Mesothelial cell of epicardium (in vitro differentiated cells): Measurements from ENCODE around the gene KRTDAP. TPM values are rescaled to one million over a fixed set of nuclear protein-coding genes. Genes with fewer than 3 reads are reported as not detected.

Source experiments
- DNase-seq, 2 experiments: peaks; one replicate each; pipeline ENCODE4 v3.0.0; 2021; ENCODE audit warnings: low spot score in 2 of 2; ENCODE audit not compliant: unreplicated experiment in 2 of 2
- H3K27ac Mint-ChIP-seq: 2 replicates; pipeline ENCODE4 v1.8.0; 2021; ENCODE audit warnings: mixed read lengths
- H3K27me3 Mint-ChIP-seq: 2 replicates; pipeline ENCODE4 v1.8.0; 2021; ENCODE audit warnings: low read depth, mixed read lengths
- H3K36me3 Mint-ChIP-seq: 2 replicates; pipeline ENCODE4 v1.8.0; 2021; ENCODE audit warnings: mixed read lengths
- H3K4me1 Mint-ChIP-seq: 2 replicates; pipeline ENCODE4 v1.8.0; 2021; ENCODE audit warnings: mixed read lengths
- H3K4me3 Mint-ChIP-seq: 2 replicates; pipeline ENCODE4 v1.8.0; 2021; ENCODE audit warnings: mild to moderate bottlenecking, moderate library complexity, mixed read lengths
- H3K9me3 Mint-ChIP-seq: 2 replicates; pipeline ENCODE4 v1.8.0; 2021; ENCODE audit warnings: mixed read lengths
- CTCF ChIP-seq: fragments of 200-600 bp; sonication (generic); IDR thresholded peaks from one replicate; pipeline ENCODE4 v1.5.0; 2021; ENCODE audit warnings: antibody characterized with exemption; ENCODE audit not compliant: unreplicated experiment
- total RNA-seq: library from RNA; stranded (reverse); gene quantifications from 3 replicates; pipeline ENCODE4 v1.2.1, GENCODE V29; 2021

KRTDAP gene
- total RNA-seq, 1 donor from 2014 or later = 2.5 TPM

GRCh38 chr19:35455616-35456201, 34.6 kb downstream of the KRTDAP start:
- TF ChIP-seq CTCF = no peak
- DNase-seq = no peak
- Mint-ChIP-seq H3K4me3 (no peak overlapping the region), H3K9me3 (no peaks in the 10 kb centered on the region), H3K4me1 (peaks cover 3% of the 10 kb centered on the region), H3K27me3 (peaks cover 13% of the 10 kb centered on the region), H3K36me3 (no peaks in the 10 kb centered on the region), H3K27ac (no peak overlapping the region)

- no peak overlapping the region for H3K4me3 Mint-ChIP-seq
Measured at GRCh38 chr19:35454663-35455062, 35.6 kb downstream of the KRTDAP start.

DNA sequence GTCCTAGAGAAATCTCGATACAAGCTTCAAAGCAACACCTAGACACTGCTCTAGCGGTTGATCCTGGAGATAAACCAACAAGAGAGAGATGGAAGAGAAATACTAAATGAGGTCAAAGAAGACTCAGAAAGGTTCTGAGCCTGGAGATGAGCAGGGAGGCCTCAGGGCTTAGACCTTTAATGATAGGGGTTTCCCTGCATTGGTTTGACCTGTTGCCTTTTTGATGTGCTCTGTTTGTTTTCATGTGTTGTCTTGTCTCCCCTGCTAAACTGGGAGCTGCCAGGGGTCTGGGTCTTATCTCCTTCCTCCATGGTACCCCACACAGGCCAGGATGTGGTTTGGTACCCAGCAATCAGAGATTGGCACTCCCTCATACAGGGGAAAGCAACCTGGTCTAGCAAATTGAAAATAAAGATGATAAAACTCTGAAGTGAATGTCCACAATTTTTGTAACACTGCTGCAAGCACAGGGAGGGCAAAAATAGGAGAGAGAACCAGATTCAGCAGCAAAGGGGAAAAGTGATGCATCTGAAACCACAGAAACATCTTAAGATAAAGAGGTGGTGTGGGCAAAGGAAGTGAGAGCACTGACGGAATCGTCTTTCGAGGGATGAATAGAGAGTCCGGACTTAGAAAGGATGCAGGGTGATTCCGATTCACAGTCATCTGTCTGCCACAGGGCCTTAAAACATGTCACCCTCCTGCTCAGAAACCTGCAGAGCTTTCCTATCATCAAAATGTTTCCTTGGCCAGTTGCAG, 38.7 kb downstream of the KRTDAP start:
- DNase-seq = no peak
- H3K4me1 Mint-ChIP-seq = peaks cover 11% of the 10 kb centered on the region
- H3K9me3 Mint-ChIP-seq = no peaks in the 10 kb centered on the region
- no peaks in the 10 kb centered on the region for H3K36me3 Mint-ChIP-seq
- no peak overlapping the region for H3K27ac Mint-ChIP-seq
- TF ChIP-seq CTCF = no peak
- peaks cover 40% of the 10 kb centered on the region for H3K27me3 Mint-ChIP-seq
- no peak overlapping the region for H3K4me3 Mint-ChIP-seq

More at GRCh38 chr19:35454663-35455062, 35.6 kb downstream of the KRTDAP start:
- no peak for DNase-seq
- Mint-ChIP-seq H3K27ac (no peak overlapping the region), H3K9me3 (no peaks in the 10 kb centered on the region), H3K4me1 (peaks cover 3% of the 10 kb centered on the region), H3K36me3 (no peaks in the 10 kb centered on the region), H3K27me3 (peaks cover 21% of the 10 kb centered on the region)
- TF ChIP-seq CTCF = no peak

DNA sequence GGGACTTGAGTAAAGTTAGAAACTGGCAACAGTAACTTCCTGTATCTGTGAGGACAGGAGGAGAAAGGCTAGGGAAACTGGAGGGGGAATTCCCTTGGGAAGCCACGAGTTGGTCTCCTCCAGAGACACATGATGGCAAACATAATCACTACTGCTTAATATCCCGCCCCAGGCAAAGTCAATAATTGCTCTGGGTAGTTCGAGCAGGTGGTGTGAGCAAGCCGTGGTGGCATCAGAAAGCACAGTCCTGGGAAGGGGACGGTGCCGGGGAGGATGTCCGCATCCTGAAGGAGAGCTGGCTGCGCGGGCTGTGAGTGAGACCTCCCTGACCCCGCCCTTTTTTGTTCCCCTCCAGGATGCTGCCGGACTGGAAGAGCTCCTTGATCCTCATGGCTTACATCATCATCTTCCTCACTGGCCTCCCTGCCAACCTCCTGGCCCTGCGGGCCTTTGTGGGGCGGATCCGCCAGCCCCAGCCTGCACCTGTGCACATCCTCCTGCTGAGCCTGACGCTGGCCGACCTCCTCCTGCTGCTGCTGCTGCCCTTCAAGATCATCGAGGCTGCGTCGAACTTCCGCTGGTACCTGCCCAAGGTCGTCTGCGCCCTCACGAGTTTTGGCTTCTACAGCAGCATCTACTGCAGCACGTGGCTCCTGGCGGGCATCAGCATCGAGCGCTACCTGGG, 40.8 kb downstream of the KRTDAP start:
- Mint-ChIP-seq H3K36me3 (no peaks in the 10 kb centered on the region), H3K27me3 (peaks cover 50% of the 10 kb centered on the region), H3K4me1 (peaks cover 20% of the 10 kb centered on the region), H3K27ac (no peak overlapping the region), H3K9me3 (no peaks in the 10 kb centered on the region), H3K4me3 (no peak overlapping the region)
- no peak for TF ChIP-seq CTCF
- DNase-seq = no peak

DNA sequence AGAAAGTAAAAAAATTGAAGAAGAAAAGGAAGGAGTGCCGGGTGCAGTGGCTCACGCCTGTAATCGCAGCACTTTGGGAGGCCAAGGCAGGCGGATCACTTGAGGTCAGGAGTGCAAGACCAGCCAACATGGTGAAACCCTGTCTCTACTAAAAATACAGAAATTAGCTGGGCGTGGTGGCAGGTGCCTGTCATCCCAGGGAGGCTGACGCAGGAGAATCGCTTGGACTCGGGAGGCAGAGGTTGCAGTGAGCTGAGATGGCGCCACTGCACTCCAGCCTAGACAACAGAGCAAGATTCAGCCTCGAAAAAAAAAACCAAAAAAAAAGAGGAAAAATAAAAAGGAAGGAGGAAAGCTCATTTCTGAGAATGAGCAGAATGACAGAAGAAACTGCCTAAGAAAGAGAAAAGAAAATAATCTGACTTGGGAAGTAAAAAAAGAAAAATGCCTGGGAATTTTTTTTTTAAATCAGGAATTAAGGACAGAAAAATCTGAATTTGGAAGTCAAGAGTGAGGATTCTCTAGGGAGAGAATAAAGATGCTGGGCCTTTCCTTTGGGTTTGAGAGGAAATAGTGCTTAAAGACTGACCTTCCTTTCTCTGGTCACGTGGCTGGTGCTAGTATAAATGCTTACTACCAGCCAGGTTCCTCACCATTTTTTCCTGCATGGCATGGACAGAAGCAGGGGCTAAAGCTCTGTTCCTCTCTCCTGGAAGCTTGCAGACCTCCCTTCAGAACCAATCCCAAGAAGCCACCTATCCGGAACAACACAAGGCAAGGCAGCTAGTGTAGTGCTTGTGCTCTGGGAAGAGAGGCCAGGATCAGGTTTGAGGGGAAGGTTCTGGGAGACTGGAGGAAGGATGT, 42.4 kb downstream of the KRTDAP start, which contains the start of gene FFAR2:
Gene FFAR2, plus strand, starts transcription at position 652 of the 864 bp plus-strand sequence. CDS start 1,458 bp downstream, outside the sequence.
- peaks cover 20% of the 10 kb centered on the region for H3K4me1 Mint-ChIP-seq
- H3K27ac Mint-ChIP-seq = no peak within 1 kb of the TSS
- TF ChIP-seq CTCF = no peak
- no peak for DNase-seq
- no peak within 1 kb of the TSS for H3K4me3 Mint-ChIP-seq
- no peaks in the 10 kb centered on the region for H3K9me3 Mint-ChIP-seq
- no peaks in the 10 kb centered on the region for H3K36me3 Mint-ChIP-seq
- peaks cover 47% of the 10 kb centered on the region for H3K27me3 Mint-ChIP-seq
